A549 (cell line): ENCODE data around the gene MSI2. TPM values are rescaled to one million over a fixed set of nuclear protein-coding genes. Genes with fewer than 3 reads are reported as not detected.

Source experiments
- ATAC-seq, 2 experiments: fragments of 200-7000 bp in 1 of 2; fragments of >200 bp in 1 of 2; cut with Nextera tagmentation in 1 of 2; cut with Tn5 transposase in 1 of 2; 3 replicates each; pipeline versions ENCODE4 v1.8.0 to v1.9.1; 2018 to 2020; ENCODE audit warnings: mild to moderate bottlenecking in 1 of 2, moderate library complexity in 1 of 2
- CTCF ChIA-PET: fragments of 300-600 bp; sonication (Branson Sonifier 250); formaldehyde crosslinking; extraction: SDS; loops from one replicate; lab custom pipeline; 2021; ENCODE audit warnings: antibody characterized with exemption, inconsistent platforms; lab: Yijun Ruan, JAX
- POLR2A ChIA-PET: fragments of 350-600 bp; formaldehyde crosslinking; extraction: SDS; loops from one replicate; lab custom pipeline; 2021; ENCODE audit warnings: antibody characterized with exemption, inconsistent platforms; lab: Yijun Ruan, JAX
- DNase-seq, 2 experiments: peaks; one replicate each; pipeline versions ENCODE4 v3.0.0 to v3.0.0-alpha.2; 2011 to 2016; ENCODE audit warnings: low read depth in 1 of 2, low spot score in 1 of 2
- FAIRE-seq: peaks from 2 replicates; lab custom pipeline; 2011; peaks lifted over from hg19 to GRCh38; lab: Jason Lieb, UNC
- H3K27ac ChIP-seq, 2 experiments: fragments of >200 bp; sonication (Bioruptor Twin); formaldehyde crosslinking; 3 replicates each; pipeline ENCODE4 v1.5.1; 2016 to 2017
- H3K4me1 ChIP-seq: fragments of >200 bp; sonication (Bioruptor Twin); formaldehyde crosslinking; 3 replicates; pipeline ENCODE4 v1.6.1; 2016
- H3K4me2 ChIP-seq: fragments of >200 bp; sonication (Bioruptor Twin); formaldehyde crosslinking; 3 replicates; pipeline ENCODE4 v1.6.1; 2016
- H3K4me3 ChIP-seq: fragments of >200 bp; sonication (Bioruptor Twin); formaldehyde crosslinking; 3 replicates; pipeline ENCODE4 v1.5.1; 2016
- H3K9me3 ChIP-seq: fragments of >200 bp; sonication (Bioruptor Twin); formaldehyde crosslinking; 3 replicates; pipeline ENCODE4 v1.6.1; 2016
- ATOH8 ChIP-seq: fragments of 250-450 bp; sonication (Bioruptor Pico); IDR thresholded peaks from 2 replicates; pipeline ENCODE4 v1.5.0; 2020; ENCODE audit warnings: low read depth, mild to moderate bottlenecking, moderate library complexity
- CBX8 ChIP-seq: fragments of 200-600 bp; sonication (generic); IDR thresholded peaks from 2 replicates; pipeline ENCODE4 v1.6.1; 2016
- CHD4 ChIP-seq: fragments of 200-600 bp; sonication (generic); IDR thresholded peaks from 2 replicates; pipeline ENCODE4 v1.6.1; 2016; ENCODE audit warnings: antibody characterized with exemption, mild to moderate bottlenecking, borderline replicate concordance
- EP300 ChIP-seq, 2 experiments: fragments of >200 bp; sonication (Bioruptor Twin); formaldehyde crosslinking; IDR thresholded peaks; 2 replicates in 1 of 2; 3 replicates in 1 of 2; pipeline ENCODE4 v1.6.1; 2016 to 2017
- FOSB ChIP-seq: fragments of 250-450 bp; sonication (Bioruptor Pico); IDR thresholded peaks from 2 replicates; pipeline ENCODE4 v1.5.0; 2020; ENCODE audit warnings: mild to moderate bottlenecking, moderate library complexity
- FOSL2 ChIP-seq, 2 experiments: fragments of 450-650 bp in 1 of 2; fragments of >200 bp in 1 of 2; sonication (Bioruptor Twin) in 1 of 2; formaldehyde crosslinking; IDR thresholded peaks; 2 replicates each; pipeline versions ENCODE4 v1.5.0 to v1.6.1; 2016 to 2020; ENCODE audit warnings: mild to moderate bottlenecking in 1 of 2, moderate library complexity in 1 of 2
- FOXS1 ChIP-seq: fragments of 250-450 bp; sonication (Bioruptor Pico); IDR thresholded peaks from 2 replicates; pipeline ENCODE4 v1.5.0; 2020; ENCODE audit warnings: mild to moderate bottlenecking, moderate library complexity
- GATA3 ChIP-seq: IDR thresholded peaks from 2 replicates; pipeline ENCODE4 v1.6.1; 2012; ENCODE audit warnings: borderline replicate concordance
- HDAC2 ChIP-seq: fragments of 200-600 bp; sonication (generic); IDR thresholded peaks from 2 replicates; pipeline ENCODE4 v1.6.1; 2016
- HEYL ChIP-seq: fragments of 250-450 bp; sonication (Bioruptor Pico); IDR thresholded peaks from 2 replicates; pipeline ENCODE4 v1.8.0; 2021; ENCODE audit warnings: mild to moderate bottlenecking, moderate library complexity
- HOXB13 ChIP-seq: fragments of 250-450 bp; sonication (Bioruptor Pico); IDR thresholded peaks from 2 replicates; pipeline ENCODE4 v1.5.0; 2020; ENCODE audit warnings: low read depth, mild to moderate bottlenecking, moderate library complexity
- HOXB5 ChIP-seq: fragments of 250-450 bp; sonication (Bioruptor Pico); IDR thresholded peaks from 2 replicates; pipeline ENCODE4 v1.5.0; 2020; ENCODE audit warnings: mild to moderate bottlenecking, moderate library complexity
- JUN ChIP-seq, 2 experiments: fragments of >200 bp; sonication (Bioruptor Twin); formaldehyde crosslinking; IDR thresholded peaks; 2 replicates in 1 of 2; 3 replicates in 1 of 2; pipeline ENCODE4 v1.6.1; 2016 to 2017
- KDM1A ChIP-seq: fragments of 200-600 bp; sonication (generic); IDR thresholded peaks from 2 replicates; pipeline ENCODE4 v1.6.1; 2016; ENCODE audit warnings: low read depth, mild to moderate bottlenecking
- MAX ChIP-seq: IDR thresholded peaks from 2 replicates; pipeline ENCODE4 v1.6.1; 2012
- NFE2L2 ChIP-seq: fragments of 150-350 bp; conservative IDR thresholded peaks from 2 replicates; pipeline ENCODE4 v1.6.1; 2014; ENCODE audit warnings: low read length
- PHF8 ChIP-seq: fragments of 200-600 bp; sonication (generic); IDR thresholded peaks from 2 replicates; pipeline ENCODE4 v1.6.1; 2016; ENCODE audit warnings: low read depth, mild to moderate bottlenecking, antibody characterized with exemption, moderate library complexity, borderline replicate concordance
- RAD21 ChIP-seq, 2 experiments: fragments of >200 bp in 1 of 2; sonication (Bioruptor Twin) in 1 of 2; formaldehyde crosslinking in 1 of 2; IDR thresholded peaks in 1 of 2; conservative IDR thresholded peaks in 1 of 2; 2 replicates in 1 of 2; 3 replicates in 1 of 2; pipeline ENCODE4 v1.6.1; 2012 to 2018; ENCODE audit warnings: inconsistent platforms in 1 of 2
- RARB ChIP-seq: fragments of 250-450 bp; sonication (Bioruptor Pico); IDR thresholded peaks from 2 replicates; pipeline ENCODE4 v1.8.0; 2021; ENCODE audit warnings: mild to moderate bottlenecking, moderate library complexity
- RCOR1 ChIP-seq: fragments of 150-350 bp; IDR thresholded peaks from 2 replicates; pipeline ENCODE4 v1.6.1; 2014; ENCODE audit warnings: antibody characterized with exemption, low read length, low read depth
- RNF2 ChIP-seq: fragments of 200-600 bp; sonication (generic); IDR thresholded peaks from 2 replicates; pipeline ENCODE4 v1.6.1; 2016; ENCODE audit warnings: low read depth, mild to moderate bottlenecking, antibody characterized with exemption, moderate library complexity, borderline replicate concordance
- SMC3 ChIP-seq: fragments of >200 bp; sonication (Bioruptor Twin); formaldehyde crosslinking; IDR thresholded peaks from 3 replicates; pipeline ENCODE4 v1.6.1; 2018; ENCODE audit warnings: inconsistent platforms
- TFCP2L1 ChIP-seq: fragments of 250-450 bp; sonication (Bioruptor Pico); IDR thresholded peaks from 2 replicates; pipeline ENCODE4 v1.5.0; 2021; ENCODE audit warnings: mild to moderate bottlenecking
- ZC3H11A ChIP-seq: fragments of 450-650 bp; IDR thresholded peaks from 2 replicates; pipeline ENCODE4 v1.6.1; 2014; ENCODE audit warnings: antibody characterized with exemption, mild to moderate bottlenecking
- ZSCAN20 ChIP-seq: fragments of 250-450 bp; sonication (Bioruptor Pico); IDR thresholded peaks from 2 replicates; pipeline ENCODE4 v1.8.0; 2022; ENCODE audit warnings: mild to moderate bottlenecking, moderate library complexity
- WGBS: methylation state at CpG from one replicate; pipeline ENCODE4 v1.1.6; 2017; ENCODE audit errors: missing lambda C conversion rate; 5-methylcytosine and 5-hydroxymethylcytosine counted together
- polyA plus RNA-seq, 4 experiments: library from polyadenylated mRNA; depleted of rRNA in 3 of 4; stranded (reverse); fragments of >200 nt; fragmentation: RNase III in 1 of 4; extraction: RNeasy Plus Mini Kit Qiagen cat#74134 plus additional on column Dnase treatment in 1 of 4; gene quantifications; 2 replicates in 3 of 4; 3 replicates in 1 of 4; pipeline ENCODE4 v1.2.3, GENCODE V29; 2011 to 2017
- TF ChIP-seq, protein P1 (sequence below): fragments of 150-350 bp; IDR thresholded peaks from 2 replicates; pipeline ENCODE4 v1.6.1; 2014; ENCODE audit warnings: low read depth, mild to moderate bottlenecking, low read length
- TF ChIP-seq, protein P2 (sequence below): fragments of 250-450 bp; sonication (Bioruptor Pico); IDR thresholded peaks from 2 replicates; pipeline ENCODE4 v1.5.0; 2021; ENCODE audit warnings: mild to moderate bottlenecking, moderate library complexity, borderline replicate concordance
- TF ChIP-seq, protein P3 (sequence below): fragments of 450-650 bp; IDR thresholded peaks from 2 replicates; pipeline ENCODE4 v1.6.1; 2014; ENCODE audit warnings: antibody characterized with exemption

Gene MSI2
- polyA plus RNA-seq, 2 of the 4 experiments (the other 2 are of a cell fraction): 43.6 to 44.4 TPM

DNA sequence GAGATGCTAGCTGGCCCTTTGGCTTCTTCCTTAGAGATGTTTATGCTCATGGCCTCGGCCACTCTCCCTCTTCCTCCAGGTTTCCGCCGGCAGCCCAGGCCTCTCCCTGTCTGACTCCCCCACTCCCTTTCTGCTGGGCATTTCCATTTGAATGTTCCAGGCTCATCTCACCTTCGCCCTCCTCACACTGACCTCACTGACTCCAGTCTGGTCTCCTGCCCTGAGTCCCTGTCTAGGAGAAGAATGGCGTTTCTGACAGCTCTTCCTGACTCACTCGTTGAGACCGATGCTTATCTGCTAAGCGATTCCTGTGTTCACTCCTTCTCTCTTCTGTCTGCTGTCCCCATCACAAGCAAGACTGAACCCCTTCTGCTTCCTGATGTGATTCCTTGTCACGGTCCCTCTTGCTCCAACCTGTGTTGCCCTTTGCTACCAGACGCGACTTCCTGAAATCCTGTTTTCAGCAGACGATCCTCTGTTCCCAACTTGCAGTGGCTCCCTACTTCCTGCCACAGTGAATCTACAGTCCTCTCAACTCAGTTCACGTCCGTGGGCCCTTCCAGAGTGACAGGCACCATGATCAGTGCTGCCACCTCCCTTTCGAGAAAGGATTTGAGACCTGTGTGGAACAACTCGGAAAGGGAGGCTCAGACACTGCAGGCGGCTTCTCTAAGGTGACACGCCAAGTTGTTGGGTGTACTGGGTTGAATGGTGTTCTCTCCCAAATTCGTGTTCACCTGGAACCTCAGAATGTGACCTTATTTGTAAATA is 176.4 kb downstream of the MSI2 start:
- CTCF ChIA-PET: interaction anchor here (0.6 to 3.5 kb wide), 4 partner anchors 28 to 189 kb away, joined by 3 to 16 read pairs (median 3); no protein-coding TSS in a partner anchor
- FAIRE-seq (no peak), ATAC-seq (no peak)
- TF ChIP-seq CBX8 (no peak), KDM1A (no peak), TFCP2L1 (CRISPR knock-in tag) (no peak), ZC3H11A (no peak), FOXS1 (no peak), HEYL (CRISPR knock-in tag) (no peak), FOSB (CRISPR knock-in tag) (no peak)
- TF ChIP-seq, all 56 proteins: peak for 0
- POLR2A ChIA-PET: no interaction called here
- H3K27ac ChIP-seq: 0 out of 6 replicates have a peak overlapping the region, but pooled peaks of 1 of the 2 experiments have one; percentile 14
- 86% methylated on average over 19 of the region's 19 CpGs for WGBS
- H3K9me3 ChIP-seq: no peaks in the 10 kb centered on the region
- H3K4me1 ChIP-seq: peaks cover 22% of the 10 kb centered on the region
- no peak overlapping the region for H3K4me2 ChIP-seq
- no peak overlapping the region for H3K4me3 ChIP-seq
- no peak for DNase-seq

GRCh38 chr17:57433452-57433851 is 177.1 kb downstream of the MSI2 start:
- Histone ChIP-seq H3K4me3 (no peak overlapping the region), H3K4me1 (peaks cover 30% of the 10 kb centered on the region), H3K27ac (peak overlapping the region in 1 of 2 experiments; percentile 14; a peak in 1 of 6 replicates), H3K4me2 (no peak overlapping the region), H3K9me3 (no peaks in the 10 kb centered on the region)
- WGBS: 91% methylated on average over 10 of the region's 10 CpGs
- TF ChIP-seq, protein P1, sequence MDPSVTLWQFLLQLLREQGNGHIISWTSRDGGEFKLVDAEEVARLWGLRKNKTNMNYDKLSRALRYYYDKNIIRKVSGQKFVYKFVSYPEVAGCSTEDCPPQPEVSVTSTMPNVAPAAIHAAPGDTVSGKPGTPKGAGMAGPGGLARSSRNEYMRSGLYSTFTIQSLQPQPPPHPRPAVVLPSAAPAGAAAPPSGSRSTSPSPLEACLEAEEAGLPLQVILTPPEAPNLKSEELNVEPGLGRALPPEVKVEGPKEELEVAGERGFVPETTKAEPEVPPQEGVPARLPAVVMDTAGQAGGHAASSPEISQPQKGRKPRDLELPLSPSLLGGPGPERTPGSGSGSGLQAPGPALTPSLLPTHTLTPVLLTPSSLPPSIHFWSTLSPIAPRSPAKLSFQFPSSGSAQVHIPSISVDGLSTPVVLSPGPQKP: no peak
- TF ChIP-seq ATOH8 (CRISPR knock-in tag) (no peak), KDM1A (no peak), MAX (no peak), CHD4 (no peak), HOXB13 (no peak), NFE2L2 (no peak), RARB (no peak), ZSCAN20 (CRISPR knock-in tag) (no peak)
- TF ChIP-seq, protein P2, sequence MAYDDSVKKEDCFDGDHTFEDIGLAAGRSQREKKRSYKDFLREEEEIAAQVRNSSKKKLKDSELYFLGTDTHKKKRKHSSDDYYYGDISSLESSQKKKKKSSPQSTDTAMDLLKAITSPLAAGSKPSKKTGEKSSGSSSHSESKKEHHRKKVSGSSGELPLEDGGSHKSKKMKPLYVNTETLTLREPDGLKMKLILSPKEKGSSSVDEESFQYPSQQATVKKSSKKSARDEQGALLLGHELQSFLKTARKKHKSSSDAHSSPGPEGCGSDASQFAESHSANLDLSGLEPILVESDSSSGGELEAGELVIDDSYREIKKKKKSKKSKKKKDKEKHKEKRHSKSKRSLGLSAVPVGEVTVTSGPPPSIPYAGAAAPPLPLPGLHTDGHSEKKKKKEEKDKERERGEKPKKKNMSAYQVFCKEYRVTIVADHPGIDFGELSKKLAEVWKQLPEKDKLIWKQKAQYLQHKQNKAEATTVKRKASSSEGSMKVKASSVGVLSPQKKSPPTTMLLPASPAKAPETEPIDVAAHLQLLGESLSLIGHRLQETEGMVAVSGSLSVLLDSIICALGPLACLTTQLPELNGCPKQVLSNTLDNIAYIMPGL (CRISPR knock-in tag): no peak
- TF ChIP-seq, protein P3, sequence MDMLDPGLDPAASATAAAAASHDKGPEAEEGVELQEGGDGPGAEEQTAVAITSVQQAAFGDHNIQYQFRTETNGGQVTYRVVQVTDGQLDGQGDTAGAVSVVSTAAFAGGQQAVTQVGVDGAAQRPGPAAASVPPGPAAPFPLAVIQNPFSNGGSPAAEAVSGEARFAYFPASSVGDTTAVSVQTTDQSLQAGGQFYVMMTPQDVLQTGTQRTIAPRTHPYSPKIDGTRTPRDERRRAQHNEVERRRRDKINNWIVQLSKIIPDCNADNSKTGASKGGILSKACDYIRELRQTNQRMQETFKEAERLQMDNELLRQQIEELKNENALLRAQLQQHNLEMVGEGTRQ: no peak
- DNase-seq (no peak), FAIRE-seq (no peak), ATAC-seq (no peak)
- ChIA-PET POLR2A (no interaction called here), CTCF (interaction anchor here (3.5 kb wide), 1 partner anchor 189 kb away, joined by 16 read pairs; no protein-coding TSS in a partner anchor)

DNA sequence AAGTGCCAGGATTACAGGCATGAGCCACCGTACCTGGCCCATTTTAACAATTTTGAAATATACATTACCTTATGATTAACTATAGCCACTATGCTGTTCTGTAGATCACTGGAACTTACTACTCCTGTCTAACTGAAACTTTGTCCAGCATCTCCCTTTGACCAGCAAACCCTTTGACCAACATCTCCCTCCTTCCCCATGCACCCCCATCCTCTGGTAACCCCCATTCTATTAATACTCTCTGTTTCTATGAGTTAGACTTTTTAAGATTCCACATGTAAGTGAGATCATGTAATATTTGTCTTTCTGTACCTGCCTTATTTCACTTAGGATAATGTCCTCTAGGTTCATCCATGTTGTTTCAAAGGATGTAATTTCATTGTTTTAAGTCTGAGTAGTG is 178.0 kb downstream of the MSI2 start:
- H3K4me3 ChIP-seq: no peak overlapping the region
- FAIRE-seq (peak; percentile 89), ATAC-seq (no peak), DNase-seq (no peak)
- no peak overlapping the region for H3K27ac ChIP-seq
- peaks cover 38% of the 10 kb centered on the region for H3K4me1 ChIP-seq
- ChIA-PET POLR2A (no interaction called here), CTCF (interaction anchor here (1.9 kb wide), 1 partner anchor 11 kb away, joined by 4 read pairs; no protein-coding TSS in a partner anchor)
- 75% methylated on average over 1 of the region's 1 CpG for WGBS
- H3K9me3 ChIP-seq: no peaks in the 10 kb centered on the region
- TF ChIP-seq KDM1A (no peak), RAD21 (conservative IDR thresholded peaks at IDR 0.05 in 1 of 2, IDR thresholded peaks at IDR 0.05 in 1 of 2) (no peak), RNF2 (no peak), EP300 (IDR thresholded peaks at IDR 0.05) (no peak), FOSL2 (IDR thresholded peaks at IDR 0.05) (no peak), FOSL2 (CRISPR knock-in tag; IDR thresholded peaks at IDR 0.05) (no peak), PHF8 (no peak), FOSB (CRISPR knock-in tag) (no peak), JUN (IDR thresholded peaks at IDR 0.05) (no peak), HDAC2 (no peak), RCOR1 (no peak), SMC3 (no peak), HOXB5 (CRISPR knock-in tag) (no peak), MAX (no peak), GATA3 (no peak)
- H3K4me2 ChIP-seq: no peak overlapping the region
